ENCODE results near the gene SORCS2.
A peak's percentile ranks its signal among the peaks of the same experiment; 100 is the strongest.
"Not testable (repeated sequence)": the region's sequence is repeated elsewhere in the genome, so short reads cannot be mapped to it uniquely, and the experiment has no call there.

The SORCS2 gene

GRCh38 chr4:7160951-7161440 lies 31.3 kb upstream of the SORCS2 start:
- DNase-seq: no peak

- DNase-seq: no peak
These were observed 30.6 kb upstream of the SORCS2 start for GRCh38 chr4:7161721-7162214.

- not testable (repeated sequence) for DNase-seq
These were observed 27.1 kb upstream of the SORCS2 start for GRCh38 chr4:7165056-7165873.

GRCh38 chr4:7165874-7166201 lies 26.5 kb upstream of the SORCS2 start:
- no peak for DNase-seq

GRCh38 chr4:7166237-7166636 lies 26.1 kb upstream of the SORCS2 start:
- DNase-seq: no peak

- no peak for DNase-seq
These were observed 25.2 kb upstream of the SORCS2 start for GRCh38 chr4:7166981-7167700.

GRCh38 chr4:7167706-7168105 lies 24.6 kb upstream of the SORCS2 start:
- no peak for DNase-seq

- DNase-seq: no peak
These were observed 24.2 kb upstream of the SORCS2 start for GRCh38 chr4:7168106-7168505.

GRCh38 chr4:7169134-7169533 lies 23.2 kb upstream of the SORCS2 start:
- peak; percentile 13 for DNase-seq

- no peak for DNase-seq
These were observed 22.3 kb upstream of the SORCS2 start for GRCh38 chr4:7170012-7170411.

GRCh38 chr4:7171191-7171900 lies 21.0 kb upstream of the SORCS2 start:
- no peak for DNase-seq

- DNase-seq: no peak
These were observed 19.8 kb upstream of the SORCS2 start for GRCh38 chr4:7172508-7172907.

- DNase-seq: no peak
These were observed 19.4 kb upstream of the SORCS2 start for GRCh38 chr4:7172946-7173345.

- no peak for DNase-seq
These were observed 18.4 kb upstream of the SORCS2 start for GRCh38 chr4:7173841-7174449.

GRCh38 chr4:7179158-7179557 lies 13.2 kb upstream of the SORCS2 start:
- DNase-seq: no peak

GRCh38 chr4:7180938-7181337 lies 11.4 kb upstream of the SORCS2 start:
- no peak for DNase-seq

GRCh38 chr4:7182616-7183015 lies 9.7 kb upstream of the SORCS2 start:
- DNase-seq: no peak

- DNase-seq: peak; percentile 84
These were observed 9.2 kb upstream of the SORCS2 start for GRCh38 chr4:7183161-7183560.

GRCh38 chr4:7183780-7184460 lies 8.4 kb upstream of the SORCS2 start:
- no peak for DNase-seq

- no peak for DNase-seq
These were observed 6.8 kb upstream of the SORCS2 start for GRCh38 chr4:7185487-7186030.

GRCh38 chr4:7186031-7186430 lies 6.3 kb upstream of the SORCS2 start:
- DNase-seq: peak; percentile 26

- DNase-seq: no peak
These were observed 5.7 kb upstream of the SORCS2 start for GRCh38 chr4:7186516-7187167.
